HG02973 (cell line): ENCODE data around the gene IGFBP4.

ENCODE experiments used
- ATAC-seq: cut with Tn5 transposase; IDR thresholded peaks from one replicate; pipeline ENCODE4 v1.9.1; 2021; ENCODE audit warnings: moderate library complexity; ENCODE audit not compliant: unreplicated experiment

The IGFBP4 gene

DNA sequence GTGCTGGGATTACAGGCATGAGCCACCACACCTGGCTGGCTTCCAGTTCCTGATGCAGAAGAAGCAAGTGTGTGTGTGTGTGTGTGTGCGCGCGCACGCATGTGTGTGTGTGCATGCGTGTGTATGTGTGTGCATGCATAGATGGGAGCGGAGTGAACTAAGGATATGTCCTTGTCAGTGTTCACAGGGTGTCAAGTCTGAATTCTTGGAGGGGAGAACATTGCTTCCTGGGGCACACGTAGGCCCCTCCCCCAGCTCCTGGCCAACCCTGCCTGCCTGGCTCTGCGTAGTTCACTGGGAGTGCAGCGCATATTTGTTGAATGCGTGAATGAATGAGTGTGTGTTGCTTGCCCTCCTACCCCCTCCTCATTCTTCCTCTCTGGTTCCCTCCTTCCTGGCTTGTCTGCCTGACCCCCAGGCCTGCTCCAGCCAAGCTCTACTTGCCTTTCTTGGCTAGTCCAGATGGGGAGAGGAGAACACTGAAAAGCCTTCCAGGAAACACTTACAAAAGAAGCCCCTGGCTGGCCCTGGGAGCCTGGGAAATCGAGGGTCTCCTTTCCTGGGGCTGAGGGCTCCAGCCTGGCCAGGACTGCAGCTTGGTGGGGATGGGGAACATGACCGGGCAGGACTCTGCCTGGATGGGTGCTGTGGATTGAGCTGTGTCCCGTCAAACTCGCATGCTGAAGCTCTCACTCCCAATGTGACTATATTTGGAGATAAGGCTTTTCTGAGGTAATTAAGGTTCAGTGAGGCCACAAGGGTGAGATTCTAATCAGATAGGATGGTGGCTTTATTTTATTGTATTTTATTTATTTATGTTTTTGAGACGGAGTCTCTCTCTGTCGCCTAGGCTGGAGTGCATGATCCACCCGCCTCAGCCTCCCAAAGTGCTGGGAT lies 27.9 kb downstream of the IGFBP4 start:
- ATAC-seq, result no peak

DNA sequence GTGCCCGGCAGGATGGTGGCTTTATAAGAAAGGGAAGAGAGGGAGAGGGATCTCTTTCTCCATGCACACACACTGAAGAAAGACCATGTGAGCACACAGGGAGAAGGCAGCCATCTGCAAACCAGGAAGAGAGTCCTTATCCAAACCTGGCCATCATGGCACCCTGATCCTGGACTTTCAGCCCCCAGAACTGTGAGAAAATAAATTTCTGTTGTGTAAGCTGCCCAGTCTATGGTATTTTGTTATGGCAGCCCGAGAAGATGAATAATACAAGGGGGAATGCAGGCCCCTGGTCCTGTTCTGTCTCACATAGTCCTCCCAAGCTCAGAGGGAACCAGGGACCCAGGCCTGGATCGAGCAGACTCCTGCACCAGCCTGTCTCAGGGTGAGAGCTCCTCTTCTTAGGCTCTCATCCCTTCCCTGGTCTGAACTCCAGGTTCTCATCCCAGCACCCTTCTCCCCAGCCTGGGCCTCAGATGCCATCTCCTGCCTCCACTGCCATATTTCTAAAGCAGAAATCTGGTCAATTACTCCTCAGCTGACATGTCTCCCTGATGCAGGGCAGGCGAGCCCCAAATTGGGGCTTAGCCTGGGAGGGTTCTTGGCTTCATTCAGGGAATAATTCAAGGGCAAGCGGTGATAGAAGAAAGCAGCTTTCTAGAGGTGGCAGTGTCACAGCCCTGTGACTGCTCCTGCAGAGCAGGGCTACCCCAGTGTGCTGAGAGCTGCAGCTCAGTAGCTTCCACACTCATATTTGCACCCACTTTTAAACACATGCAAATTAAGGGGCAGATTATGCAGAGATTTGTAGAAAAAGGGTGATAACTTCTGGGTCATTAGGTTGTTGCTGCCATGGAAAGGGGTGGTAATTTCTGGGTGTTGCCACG lies 28.8 kb downstream of the IGFBP4 start:
- ATAC-seq, result no peak

DNA sequence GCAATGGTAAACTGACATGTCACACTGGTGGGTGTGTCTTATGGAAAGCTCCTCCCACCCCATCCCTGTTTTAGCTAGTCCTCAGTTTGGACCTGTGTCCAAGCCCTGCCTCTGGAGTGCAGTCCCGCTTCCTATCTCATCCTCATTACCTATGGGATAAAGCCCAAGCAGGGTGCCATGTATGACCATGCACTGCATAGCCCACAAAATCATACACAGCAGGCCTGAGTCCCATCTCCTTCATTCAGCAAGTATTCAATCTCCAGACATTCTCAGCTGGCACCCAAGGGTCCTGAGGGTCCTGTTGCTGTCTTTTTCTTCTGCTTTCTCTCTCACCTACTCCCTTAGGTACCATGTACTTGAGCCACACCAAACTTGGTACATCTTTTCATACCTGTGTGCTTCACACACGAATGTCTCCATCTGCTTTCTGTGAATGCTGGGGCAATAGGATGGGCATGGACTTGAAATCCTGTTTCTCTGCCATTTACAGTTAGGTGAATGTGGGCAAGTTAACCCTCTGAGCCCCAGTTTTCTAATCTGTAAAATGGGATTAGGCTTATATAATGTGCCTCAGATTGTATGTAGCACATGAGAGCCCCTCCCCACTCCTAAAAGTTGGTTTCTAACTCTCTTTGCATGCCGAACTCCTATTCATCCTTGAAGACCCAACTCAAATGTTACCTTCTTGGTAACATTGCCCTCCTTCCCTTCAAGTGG lies 29.6 kb downstream of the IGFBP4 start:
- no peak for ATAC-seq

DNA sequence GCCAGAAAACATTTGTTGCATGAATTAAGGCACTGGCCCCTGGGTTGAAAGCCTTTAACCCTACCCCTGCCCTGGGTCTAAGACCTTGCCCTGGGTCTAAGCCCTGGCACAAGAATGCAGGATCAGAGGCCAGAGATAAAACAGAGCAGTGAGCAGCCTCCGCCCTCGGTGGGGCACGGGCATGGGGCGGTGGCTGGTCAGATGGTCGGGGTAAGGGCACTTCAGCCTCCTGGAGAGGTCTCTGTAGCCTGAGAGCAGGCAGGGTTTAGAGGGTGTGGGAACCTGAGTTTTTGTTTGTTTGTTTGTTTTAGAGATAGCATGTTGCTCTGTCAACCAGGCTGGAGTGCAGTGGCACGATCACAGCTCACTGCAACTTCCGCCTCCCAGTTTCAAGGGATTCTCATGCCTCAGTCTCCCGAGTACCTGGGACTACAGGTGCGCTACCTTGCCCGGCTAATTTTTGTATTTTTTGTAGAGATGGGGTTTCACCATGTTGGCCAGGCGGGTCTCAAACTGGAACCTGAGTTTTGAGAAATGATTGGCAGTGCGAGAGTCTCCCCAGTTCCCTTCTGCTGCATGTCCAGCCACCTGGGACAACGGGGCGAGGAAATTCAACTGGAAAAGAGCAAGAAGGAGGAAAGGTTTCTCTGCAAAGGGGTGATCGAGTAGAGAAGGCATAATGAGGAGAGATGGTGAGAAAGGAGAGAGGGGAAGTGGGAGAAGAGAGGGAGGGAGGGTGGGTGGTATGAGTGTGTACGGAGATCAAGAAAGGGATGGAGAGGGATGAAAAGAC lies 30.5 kb downstream of the IGFBP4 start:
- ATAC-seq, result no peak

DNA sequence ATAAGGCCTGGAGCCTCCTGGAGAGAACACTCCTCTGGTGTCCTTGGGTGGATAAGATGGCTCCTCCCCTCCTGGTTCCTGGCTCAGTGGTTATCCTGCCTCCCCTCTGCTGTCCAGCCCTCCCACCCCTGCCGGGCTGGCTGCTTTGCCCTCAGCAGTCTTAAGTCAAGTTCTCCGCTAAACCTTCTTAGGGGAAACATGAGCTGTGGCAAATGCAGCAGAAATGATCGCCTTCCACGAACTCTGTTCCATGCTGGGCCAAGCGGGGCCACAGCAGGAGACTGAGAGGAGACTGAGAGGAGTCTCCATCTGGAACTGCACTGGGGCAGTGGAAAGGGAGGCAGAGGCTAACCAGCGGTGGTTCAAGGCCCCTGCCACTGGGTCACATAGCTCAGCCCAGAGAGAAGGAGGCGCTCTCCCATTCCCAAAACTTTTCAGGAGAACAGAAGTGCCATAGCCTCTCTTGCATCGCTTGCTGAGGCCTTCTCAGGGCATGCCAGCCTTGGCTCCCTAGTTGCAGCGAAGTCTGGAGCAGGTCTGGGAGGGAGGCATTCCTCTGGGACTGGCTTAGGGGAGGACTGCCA lies 31.3 kb downstream of the IGFBP4 start:
- no peak for ATAC-seq

DNA sequence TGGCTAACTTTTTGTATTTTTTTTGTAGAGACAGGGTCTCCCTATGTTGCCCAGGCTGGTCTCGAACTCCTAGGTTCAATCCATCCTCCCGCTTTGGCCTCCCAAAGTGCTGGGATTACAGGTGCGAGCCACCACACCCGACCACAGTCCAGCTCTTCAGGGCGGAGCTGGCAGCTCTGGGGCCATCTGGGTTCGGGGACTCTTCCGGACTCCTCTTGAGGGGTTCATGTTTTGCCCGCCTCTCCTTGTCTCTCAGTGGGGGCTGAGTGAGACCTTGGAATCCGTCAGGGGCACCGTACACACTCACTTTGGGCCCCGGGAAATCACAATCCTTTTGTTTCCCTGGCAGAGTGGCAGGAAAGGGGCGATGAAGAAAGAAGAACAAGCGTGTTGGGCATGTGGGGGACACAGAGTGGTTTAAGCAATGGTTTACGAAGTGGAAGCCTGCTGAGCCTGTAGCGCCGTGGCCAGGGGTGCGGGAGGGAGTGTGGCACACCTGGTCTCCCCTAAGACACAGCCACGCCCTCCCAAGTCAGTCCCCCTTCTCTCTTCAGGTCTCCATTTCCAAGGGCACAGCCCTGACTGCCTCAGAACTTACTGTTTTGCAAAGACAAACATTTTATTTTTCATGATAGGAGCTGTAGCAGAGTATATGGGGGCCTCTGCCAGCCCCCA lies 32.1 kb downstream of the IGFBP4 start:
- ATAC-seq, result no peak

DNA sequence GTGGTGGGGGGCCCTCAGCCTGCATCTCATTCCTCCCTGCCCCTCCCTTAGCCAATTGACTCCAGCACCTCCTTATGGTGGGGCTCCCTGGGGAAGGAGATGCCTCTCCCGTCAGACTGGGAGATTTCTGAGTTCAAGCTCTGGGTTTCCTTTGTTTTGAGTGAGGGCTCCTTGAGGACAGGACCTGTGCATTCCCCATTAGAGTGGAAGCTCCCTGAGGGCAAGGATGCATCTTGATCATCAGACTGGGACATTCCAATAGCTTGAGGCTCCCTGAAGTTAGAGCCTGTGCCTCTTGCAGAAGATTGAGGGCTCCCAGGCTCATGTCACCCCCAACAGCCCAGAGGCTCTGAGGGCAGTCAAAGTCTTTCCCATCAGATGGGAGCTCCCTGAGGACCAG lies 34.5 kb downstream of the IGFBP4 start:
- no peak for ATAC-seq

DNA sequence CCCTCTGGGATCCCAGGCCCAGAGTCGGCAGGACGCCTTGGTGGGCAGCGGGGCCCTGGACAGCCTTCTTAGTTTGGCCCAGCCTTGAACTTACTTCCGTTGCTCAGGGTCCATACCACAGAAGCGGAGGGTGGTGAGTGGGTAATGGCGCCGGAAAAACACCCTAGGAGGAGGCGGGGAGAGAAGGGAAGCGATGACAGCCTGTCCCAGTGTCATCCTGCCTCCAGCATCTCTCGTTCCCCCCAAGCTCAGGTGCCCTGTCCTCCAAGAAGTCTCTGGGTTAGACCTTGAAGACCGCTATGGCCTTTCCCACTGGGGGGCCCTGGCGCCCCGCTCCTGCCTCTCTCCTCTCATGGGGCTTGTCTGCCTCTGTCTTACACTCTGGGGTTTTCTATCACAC lies 35.2 kb downstream of the IGFBP4 start:
- no peak for ATAC-seq

DNA sequence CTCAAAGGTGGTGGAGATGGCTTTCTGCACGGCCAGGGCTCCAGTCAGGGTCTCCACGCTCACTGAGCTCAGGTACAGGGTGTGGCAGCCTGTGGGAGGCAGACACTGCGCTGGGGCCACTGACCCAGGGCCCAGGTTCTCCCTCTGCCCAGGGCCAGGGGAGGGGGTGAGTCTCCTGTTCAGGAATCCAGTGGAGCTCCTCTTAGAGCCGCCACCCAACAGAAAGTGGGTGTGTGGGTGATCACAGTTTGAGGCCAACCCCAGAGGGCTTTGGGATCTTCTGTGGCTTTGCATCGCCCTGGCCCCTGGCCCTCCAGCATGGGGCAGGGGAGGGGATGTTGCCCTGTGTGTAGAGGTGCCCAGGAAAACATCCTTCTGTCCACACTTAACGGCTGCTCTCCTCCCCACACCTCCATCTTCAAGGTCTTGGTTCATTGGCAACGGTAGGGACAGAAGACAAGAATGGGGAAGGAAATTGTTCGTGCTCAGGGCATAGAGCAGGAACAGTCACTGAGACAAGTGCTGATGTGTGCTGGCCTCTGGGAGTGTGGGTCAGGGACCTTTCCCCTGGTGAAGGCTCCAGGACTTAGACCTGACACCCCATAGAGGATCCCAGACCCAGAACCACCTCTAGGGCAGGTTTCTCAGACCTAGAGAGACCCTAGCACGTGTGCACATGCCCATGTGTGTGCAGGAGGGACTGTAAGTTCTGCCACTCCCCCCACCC lies 36.7 kb downstream of the IGFBP4 start:
- no peak for ATAC-seq

DNA sequence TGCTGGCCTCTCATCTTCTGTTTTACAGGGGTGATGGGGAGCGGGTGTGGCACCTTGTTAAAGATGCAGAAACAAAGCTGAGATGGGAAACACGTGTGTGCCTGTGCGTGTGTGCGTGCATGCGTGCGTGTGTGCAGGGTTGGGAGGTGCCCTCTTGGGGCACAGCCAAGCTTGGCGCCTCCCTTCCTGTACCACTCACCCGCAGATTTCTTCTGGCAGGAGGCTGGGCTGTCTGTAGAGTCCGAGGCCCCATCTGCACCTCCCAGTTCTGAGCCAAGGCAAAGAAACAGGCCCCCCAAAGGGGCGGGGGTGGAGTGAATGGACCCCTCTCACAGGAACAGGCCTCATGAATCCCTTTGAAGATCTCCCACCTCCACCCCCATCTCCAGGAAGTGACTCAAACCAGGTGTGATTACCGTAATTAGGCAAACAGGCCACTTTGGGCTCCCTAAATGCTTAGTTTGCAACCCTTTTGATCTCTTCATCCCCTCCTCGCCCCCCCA lies 37.3 kb downstream of the IGFBP4 start:
- no peak for ATAC-seq

DNA sequence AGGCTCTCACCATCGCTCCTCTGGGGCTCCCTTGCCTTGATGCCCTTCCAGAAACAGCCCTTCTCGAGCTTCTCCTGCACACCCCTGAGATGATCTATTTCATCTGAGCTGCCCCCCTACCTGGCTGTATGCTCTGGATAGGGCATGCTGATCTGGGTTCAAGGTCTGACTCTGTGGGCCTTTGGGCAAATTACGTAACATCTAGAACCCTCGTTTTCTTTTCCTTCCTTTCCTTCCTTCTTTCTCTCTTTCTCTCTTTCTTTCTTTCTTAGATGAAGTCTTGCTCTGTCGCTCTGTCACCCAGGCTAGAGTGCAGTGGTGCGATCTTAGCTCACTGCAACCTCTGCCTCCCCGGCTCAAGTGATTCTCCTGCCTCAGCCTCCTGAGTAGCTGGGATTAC lies 37.9 kb downstream of the IGFBP4 start:
- ATAC-seq, result no peak

DNA sequence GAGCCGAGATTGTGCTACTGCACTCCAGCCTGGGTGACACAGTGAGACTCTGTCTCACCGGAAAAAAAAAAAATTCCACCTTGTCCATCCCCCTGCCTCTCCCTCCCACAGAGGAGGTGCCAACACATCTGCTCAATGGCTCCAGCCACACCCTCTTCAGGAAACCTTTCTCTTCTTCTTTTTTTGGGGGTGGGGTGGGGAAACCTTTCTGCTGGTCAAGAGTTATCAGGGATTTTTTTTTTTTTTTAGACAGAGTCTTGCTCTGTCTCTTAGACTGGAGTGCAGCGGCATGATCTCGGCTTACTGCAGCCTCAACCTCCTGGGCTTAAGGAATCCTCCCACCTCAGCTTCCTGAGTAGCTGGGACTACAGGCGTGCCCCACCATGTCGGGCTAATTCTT lies 39.5 kb downstream of the IGFBP4 start:
- ATAC-seq, result no peak

DNA sequence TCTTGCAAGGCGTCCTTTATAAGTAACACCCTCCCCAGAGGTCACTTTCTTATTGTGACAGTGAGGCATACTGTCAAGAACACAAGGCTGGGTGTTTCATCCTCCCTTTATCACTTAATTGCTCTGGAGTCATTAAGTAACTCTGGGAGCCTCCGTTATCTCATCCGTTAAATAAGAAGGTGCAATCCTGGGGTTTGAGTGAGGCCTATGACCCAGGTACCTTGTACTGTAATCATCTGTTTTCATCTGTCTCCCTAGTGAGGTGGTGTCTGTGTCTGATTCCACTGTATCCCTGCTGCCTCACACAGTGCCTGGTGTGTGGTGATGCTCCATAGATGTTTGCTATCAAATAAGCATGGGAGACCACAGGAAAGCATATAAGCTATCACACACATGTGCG lies 40.4 kb downstream of the IGFBP4 start:
- ATAC-seq, result no peak

DNA sequence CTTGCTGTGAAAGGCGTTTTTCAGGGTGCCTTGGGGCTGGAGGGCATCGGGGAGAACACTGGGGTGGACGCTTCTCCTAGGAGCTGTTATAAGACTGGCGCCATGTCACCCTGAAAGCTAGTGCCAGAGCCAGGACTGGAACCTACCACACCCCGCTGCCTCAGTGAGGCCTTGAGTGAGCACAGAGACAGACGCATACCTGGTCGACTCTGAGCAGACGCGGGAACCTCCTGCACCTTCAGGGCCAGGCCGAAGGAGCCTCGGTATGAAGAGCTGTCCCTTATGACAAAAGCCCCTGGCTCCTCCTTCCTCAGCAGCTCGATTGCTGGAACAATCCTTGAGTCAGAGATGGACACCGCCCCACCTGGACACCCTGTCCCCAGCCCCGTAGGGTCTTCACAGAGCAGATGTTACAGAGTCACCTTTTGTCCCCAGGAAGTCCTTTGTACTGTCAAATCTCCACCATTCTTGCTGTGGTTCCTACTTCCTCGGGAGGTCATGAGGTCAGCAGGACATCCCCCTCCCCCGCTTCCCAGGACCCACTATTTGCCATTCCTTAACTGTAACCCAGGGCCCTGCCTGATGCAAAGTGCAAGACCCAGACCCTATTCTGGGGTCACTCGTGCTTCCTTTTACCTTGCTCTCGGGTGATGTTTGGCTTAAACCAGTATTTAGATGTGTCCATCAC lies 41.2 kb downstream of the IGFBP4 start:
- ATAC-seq, result no peak

DNA sequence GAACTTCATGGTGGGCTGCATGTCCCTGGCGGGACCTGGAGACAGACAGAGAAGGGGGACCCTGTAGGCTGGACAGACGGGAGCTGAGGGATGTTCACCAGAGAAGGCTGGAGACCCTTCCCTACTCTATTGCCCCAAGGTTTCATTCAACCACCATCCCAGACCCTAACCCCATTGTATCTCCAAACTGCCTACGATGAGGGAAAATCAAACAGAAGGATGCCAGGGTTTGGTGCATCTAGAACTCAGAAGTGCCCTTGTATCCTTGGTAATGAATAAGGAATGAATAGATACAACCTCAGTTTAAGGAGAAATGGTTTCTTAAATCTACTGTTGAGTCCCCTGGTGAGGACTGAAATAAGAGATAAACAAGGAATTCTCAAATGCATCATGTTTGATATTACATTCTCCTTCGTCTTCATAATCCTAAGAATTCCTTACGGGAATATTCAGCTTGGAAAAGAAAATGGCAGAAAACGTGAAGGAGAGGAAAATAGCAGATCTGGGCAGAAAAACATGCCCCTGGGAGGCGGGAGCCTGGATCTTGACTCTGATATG lies 41.8 kb downstream of the IGFBP4 start:
- ATAC-seq, result no peak

DNA sequence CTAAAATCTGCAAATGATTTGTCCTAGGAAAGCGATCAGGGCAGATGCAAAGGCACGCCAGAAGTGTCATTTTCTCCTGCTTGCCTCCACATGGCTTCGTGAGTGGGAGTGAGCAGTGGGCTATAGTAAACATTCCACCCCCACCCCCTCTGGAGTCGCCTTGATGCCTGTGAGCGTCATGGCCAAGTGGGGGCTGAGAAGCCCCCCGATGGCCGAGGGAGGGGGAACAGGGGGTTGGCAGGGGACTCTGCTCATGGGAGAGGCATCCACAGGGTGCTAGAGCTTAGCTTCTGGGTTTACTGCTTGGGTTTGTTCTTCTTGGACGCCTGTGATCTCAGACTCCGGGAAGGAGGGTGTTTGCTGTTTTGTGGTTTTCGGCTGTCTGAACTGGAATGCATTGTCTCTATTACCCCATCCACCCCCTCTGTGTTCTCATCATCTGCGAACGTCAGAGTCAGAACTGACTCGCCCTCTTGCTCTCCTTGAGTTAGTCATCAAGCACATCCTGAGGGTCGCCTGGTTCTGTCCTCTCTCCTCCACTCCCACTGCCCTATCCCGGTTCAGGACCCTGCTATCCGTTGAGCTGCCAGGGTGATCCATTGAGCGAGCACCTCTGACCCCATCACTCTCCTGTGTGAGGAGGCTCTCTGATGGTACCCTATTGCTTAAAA lies 42.7 kb downstream of the IGFBP4 start:
- no peak for ATAC-seq
